ENCODE measurements around the gene RABGAP1L.
A peak's percentile ranks its signal among the peaks of the same experiment; 100 is the strongest.
"Not testable (repeated sequence)": the region's sequence is repeated elsewhere in the genome, so short reads cannot be mapped to it uniquely, and the experiment has no call there.

RABGAP1L gene

GRCh38 chr1:174880171-174880570 lies 720.9 kb downstream of the RABGAP1L start:
- DNase-seq (ENCODE audit: extremely low read depth, low read depth) = no peak
- no peak overlapping the region for H3K4me3 ChIP-seq (replicated peaks; ENCODE audit: low read depth, low read length)
- TF ChIP-seq, protein P1, sequence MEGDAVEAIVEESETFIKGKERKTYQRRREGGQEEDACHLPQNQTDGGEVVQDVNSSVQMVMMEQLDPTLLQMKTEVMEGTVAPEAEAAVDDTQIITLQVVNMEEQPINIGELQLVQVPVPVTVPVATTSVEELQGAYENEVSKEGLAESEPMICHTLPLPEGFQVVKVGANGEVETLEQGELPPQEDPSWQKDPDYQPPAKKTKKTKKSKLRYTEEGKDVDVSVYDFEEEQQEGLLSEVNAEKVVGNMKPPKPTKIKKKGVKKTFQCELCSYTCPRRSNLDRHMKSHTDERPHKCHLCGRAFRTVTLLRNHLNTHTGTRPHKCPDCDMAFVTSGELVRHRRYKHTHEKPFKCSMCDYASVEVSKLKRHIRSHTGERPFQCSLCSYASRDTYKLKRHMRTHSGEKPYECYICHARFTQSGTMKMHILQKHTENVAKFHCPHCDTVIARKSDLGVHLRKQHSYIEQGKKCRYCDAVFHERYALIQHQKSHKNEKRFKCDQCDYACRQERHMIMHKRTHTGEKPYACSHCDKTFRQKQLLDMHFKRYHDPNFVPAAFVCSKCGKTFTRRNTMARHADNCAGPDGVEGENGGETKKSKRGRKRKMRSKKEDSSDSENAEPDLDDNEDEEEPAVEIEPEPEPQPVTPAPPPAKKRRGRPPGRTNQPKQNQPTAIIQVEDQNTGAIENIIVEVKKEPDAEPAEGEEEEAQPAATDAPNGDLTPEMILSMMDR (IDR thresholded peaks at IDR 0.05; ENCODE audit: low read depth, low read length, missing control alignments) = no peak

GRCh38 chr1:174883409-174883808 lies 724.1 kb downstream of the RABGAP1L start:
- peak; percentile 22 for DNase-seq (ENCODE audit: extremely low read depth, low read depth)
- H3K4me3 ChIP-seq (replicated peaks; ENCODE audit: low read depth, low read length) = no peak overlapping the region
- TF ChIP-seq, protein P1 (IDR thresholded peaks at IDR 0.05; ENCODE audit: low read depth, low read length, missing control alignments) = no peak

DNA sequence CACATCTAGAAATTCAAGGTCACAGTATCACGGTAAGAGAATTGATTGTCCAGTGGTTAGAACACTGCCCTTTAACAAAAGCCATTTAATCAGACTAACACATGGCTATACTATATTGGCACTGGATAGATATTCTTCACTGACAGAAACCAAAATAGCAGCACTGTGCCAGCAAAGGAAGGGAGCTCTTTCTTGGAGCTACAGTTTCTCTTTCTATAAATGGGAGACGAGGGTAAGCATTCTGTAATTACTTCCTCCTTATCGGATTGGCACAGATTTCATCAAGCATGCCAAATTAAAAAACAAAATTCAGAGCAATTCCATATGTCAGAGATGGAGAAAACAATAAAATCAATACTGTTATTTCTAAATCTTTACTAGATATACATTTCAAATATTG lies 724.7 kb downstream of the RABGAP1L start:
- no peak overlapping the region for H3K4me3 ChIP-seq (replicated peaks; ENCODE audit: low read depth, low read length)
- TF ChIP-seq, protein P1 (IDR thresholded peaks at IDR 0.05; ENCODE audit: low read depth, low read length, missing control alignments) = no peak
- no peak for DNase-seq (ENCODE audit: extremely low read depth, low read depth)

DNA sequence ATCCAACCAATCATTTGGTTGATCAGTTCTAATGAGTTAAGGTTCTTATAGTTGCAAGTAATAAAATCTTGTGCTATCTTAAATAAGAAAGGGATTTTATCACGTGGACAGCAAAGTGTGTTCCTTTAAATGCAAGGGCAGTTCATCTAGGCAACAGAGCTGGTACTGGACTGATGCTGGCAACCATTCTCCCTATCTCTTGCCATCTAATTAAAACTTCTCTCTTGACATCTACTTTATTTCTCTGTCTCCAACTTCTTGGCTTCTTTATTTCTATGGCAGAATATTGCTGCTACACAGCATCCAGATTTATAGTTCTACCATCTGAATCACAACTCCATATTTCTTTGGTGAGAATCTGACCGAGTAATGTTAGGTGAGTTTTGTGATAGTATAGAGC lies 725.2 kb downstream of the RABGAP1L start:
- TF ChIP-seq, protein P1 (IDR thresholded peaks at IDR 0.05; ENCODE audit: low read depth, low read length, missing control alignments) = no peak
- H3K4me3 ChIP-seq (replicated peaks; ENCODE audit: low read depth, low read length) = no peak overlapping the region
- DNase-seq (ENCODE audit: extremely low read depth, low read depth) = no peak

DNA sequence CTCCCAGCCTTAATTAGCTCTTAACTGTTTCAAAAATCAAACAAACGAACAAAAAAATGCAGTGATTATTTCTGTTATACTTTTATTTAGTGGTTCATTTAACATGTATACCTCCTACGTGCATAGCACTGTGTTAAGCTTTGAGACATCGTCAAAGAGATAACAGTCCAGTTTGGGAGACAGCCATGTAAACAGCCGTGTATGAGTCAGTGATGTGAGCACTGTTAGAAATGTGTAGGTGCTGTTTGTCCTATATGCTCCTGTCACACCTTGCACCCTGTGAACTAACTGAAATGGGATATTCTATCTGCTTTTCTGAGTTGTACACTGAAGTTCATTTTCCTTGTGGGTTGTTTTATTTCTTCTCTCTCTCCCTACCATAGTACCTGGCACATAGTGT lies 730.7 kb downstream of the RABGAP1L start:
- no peak for DNase-seq (ENCODE audit: extremely low read depth, low read depth)
- TF ChIP-seq, protein P1 (IDR thresholded peaks at IDR 0.05; ENCODE audit: low read depth, low read length, missing control alignments) = no peak
- H3K4me3 ChIP-seq (replicated peaks; ENCODE audit: low read depth, low read length) = no peak overlapping the region

DNA sequence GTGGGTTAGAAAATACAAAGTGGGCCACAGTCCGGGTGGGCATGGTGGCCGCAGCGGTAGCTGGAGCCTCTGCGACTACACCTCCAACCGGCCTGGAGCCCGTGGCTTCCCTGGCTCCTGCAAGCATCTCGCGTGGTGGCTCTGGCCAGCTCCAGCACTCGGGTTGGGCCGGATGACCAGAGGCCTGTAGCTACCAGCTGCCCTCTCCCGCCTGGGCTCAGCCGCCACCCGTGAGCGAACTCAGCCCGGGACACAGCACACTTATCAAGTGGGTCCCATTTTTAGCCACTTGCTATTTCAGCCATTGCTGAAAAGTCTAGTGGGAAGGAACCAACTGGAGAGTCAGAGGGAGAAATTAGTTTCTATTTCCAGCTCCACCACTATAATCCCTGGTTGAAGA lies 732.7 kb downstream of the RABGAP1L start:
- H3K4me3 ChIP-seq (replicated peaks; ENCODE audit: low read depth, low read length) = no peak overlapping the region
- TF ChIP-seq, protein P1 (IDR thresholded peaks at IDR 0.05; ENCODE audit: low read depth, low read length, missing control alignments) = no peak

GRCh38 chr1:174894117-174894762 lies 734.9 kb downstream of the RABGAP1L start:
- DNase-seq (ENCODE audit: extremely low read depth, low read depth) = no peak
- no peak overlapping the region for H3K4me3 ChIP-seq (replicated peaks; ENCODE audit: low read depth, low read length)
- TF ChIP-seq, protein P1 (IDR thresholded peaks at IDR 0.05; ENCODE audit: low read depth, low read length, missing control alignments) = no peak

More for the DNA sequence above, 732.7 kb downstream of the RABGAP1L start:
- no peak for DNase-seq (ENCODE audit: extremely low read depth, low read depth)

GRCh38 chr1:174895610-174896009 lies 736.3 kb downstream of the RABGAP1L start:
- not testable (repeated sequence) for DNase-seq (ENCODE audit: extremely low read depth, low read depth); H3K4me3 ChIP-seq (replicated peaks; ENCODE audit: low read depth, low read length)

All from HFF-Myc (cell line).